WI38 (cell line): ENCODE results near the gene RPS6KA3.
A peak's percentile ranks its signal among the peaks of the same experiment; 100 is the strongest.
"Not testable (repeated sequence)": the region's sequence is repeated elsewhere in the genome, so short reads cannot be mapped to it uniquely, and the experiment has no call there.

ENCODE experiments used
- H3K4me3 ChIP-seq: 2 replicates; pipeline ENCODE4 v1.5.1; 2011; ENCODE audit warnings: low read depth, mild to moderate bottlenecking, control low read depth, low read length
- TF ChIP-seq, protein P1 (sequence below): IDR thresholded peaks from 2 replicates; pipeline ENCODE4 v1.5.1; 2012; ENCODE audit warnings: low read depth, mild to moderate bottlenecking, control low read depth, low read length

The RPS6KA3 gene

DNA sequence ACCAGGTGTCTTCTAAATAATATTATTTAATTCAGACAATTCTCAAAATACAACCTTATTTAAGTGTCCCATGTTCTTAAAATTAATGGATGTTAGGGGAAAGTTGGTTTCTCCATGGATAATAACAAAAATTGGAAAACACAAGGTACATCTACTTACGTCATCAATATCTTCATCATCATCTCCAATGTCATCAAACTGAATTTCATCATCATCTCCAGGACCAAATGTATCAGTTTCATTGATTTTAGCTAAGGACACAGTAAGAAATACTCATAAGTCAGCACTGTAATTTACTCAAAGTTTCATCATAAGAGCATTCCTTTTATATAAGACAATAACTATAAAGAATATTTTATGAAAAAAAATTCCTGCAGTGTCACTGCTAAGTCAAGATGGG, 136.4 kb downstream of the RPS6KA3 start:
- no peak overlapping the region for H3K4me3 ChIP-seq
- TF ChIP-seq, protein P1, sequence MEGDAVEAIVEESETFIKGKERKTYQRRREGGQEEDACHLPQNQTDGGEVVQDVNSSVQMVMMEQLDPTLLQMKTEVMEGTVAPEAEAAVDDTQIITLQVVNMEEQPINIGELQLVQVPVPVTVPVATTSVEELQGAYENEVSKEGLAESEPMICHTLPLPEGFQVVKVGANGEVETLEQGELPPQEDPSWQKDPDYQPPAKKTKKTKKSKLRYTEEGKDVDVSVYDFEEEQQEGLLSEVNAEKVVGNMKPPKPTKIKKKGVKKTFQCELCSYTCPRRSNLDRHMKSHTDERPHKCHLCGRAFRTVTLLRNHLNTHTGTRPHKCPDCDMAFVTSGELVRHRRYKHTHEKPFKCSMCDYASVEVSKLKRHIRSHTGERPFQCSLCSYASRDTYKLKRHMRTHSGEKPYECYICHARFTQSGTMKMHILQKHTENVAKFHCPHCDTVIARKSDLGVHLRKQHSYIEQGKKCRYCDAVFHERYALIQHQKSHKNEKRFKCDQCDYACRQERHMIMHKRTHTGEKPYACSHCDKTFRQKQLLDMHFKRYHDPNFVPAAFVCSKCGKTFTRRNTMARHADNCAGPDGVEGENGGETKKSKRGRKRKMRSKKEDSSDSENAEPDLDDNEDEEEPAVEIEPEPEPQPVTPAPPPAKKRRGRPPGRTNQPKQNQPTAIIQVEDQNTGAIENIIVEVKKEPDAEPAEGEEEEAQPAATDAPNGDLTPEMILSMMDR: no peak

DNA sequence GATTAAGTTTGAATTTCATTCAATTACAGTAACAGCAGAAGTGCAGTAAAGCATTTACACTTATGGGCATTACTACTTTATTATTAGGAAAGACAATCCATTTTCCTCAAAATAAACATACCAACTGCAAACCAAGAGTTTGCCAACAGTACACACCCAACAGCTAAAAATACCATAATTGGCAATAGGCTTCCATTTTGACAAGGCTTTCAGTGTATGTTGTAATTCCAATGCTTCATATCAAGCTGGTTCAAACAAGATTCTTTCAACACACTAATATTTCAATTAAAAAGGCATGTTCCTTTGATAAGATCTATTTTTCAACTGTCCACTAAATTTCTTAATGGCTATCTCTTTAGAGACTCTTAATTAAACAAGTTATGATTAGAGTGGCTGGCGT, 137.2 kb downstream of the RPS6KA3 start:
- TF ChIP-seq, protein P1: no peak
- no peak overlapping the region for H3K4me3 ChIP-seq

DNA sequence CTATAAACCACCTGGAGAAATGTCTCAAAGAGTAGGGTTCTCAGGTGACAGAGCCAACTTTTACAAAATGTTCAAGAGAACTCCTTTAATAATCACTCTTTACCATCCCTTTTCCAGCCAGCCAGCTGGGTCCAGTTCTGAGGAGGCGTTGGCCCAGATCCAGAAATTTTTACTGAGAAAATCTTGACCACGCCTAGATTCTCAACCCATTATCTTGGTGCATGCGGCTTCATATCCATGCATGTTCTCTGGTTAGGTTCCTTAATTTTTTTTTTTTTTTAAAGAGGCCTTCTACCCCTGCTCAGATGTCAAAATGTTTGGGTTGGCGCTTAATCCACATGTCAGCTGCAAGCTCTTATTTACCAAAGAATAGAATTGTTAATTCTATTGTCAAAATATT, 138.0 kb downstream of the RPS6KA3 start:
- TF ChIP-seq, protein P1: no peak
- H3K4me3 ChIP-seq: no peak overlapping the region

DNA sequence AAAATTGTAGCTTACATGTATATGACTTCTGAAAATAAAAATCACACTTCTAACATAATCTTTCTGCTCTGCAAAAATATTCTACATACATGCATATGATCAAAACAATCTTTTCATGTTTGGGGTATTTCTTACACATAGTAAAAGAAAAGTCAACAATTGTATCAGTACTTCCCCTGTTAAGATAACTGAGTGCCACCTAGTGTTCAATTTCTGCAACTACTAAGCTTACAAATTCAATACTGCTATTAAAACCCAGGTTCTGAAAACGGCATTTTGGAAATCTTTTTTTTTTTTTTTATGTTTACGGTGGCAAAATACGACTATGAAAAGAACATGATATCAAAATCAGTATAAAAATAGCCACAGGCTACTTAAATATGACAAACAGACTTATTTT, 139.3 kb downstream of the RPS6KA3 start:
- not testable (repeated sequence) for H3K4me3 ChIP-seq

DNA sequence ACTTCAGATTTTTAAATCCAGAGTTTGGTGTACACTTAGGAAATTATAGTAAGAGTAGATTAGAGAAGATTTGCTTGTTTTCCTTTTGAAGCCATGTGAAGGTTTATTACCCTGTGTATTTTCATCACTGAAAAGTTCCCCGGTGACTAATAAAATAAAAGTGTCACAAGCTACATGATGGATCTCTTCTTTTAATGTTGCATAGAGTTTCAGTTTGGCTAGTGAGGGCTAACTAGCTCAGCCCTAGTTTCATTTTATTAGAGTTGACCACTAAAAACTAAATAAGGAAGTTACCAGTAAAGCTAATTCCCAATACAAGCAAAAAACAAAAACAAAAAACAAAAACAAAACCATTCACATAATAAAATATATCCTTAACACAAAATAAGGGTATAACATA, 139.9 kb downstream of the RPS6KA3 start:
- H3K4me3 ChIP-seq: not testable (repeated sequence)

DNA sequence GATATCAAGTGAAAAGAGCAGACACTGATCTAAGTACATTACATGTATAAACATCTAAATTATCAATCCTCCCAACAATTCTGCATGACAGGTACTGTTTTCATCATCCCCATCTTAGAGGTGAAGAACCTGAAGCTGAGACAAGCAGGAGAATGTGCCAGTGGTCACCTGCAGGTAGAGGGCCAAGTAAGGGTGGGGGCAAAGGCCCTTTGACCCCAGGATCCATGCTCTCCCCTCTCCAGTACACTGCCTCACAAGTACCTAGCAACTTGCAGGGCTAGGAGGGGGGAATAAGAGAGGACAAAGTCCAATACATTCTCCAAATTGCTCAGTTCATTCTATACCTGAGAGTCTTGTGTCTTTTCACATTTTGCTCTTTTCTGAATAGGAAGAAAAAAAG, 141.7 kb downstream of the RPS6KA3 start:
- no peak overlapping the region for H3K4me3 ChIP-seq
- TF ChIP-seq, protein P1: no peak

DNA sequence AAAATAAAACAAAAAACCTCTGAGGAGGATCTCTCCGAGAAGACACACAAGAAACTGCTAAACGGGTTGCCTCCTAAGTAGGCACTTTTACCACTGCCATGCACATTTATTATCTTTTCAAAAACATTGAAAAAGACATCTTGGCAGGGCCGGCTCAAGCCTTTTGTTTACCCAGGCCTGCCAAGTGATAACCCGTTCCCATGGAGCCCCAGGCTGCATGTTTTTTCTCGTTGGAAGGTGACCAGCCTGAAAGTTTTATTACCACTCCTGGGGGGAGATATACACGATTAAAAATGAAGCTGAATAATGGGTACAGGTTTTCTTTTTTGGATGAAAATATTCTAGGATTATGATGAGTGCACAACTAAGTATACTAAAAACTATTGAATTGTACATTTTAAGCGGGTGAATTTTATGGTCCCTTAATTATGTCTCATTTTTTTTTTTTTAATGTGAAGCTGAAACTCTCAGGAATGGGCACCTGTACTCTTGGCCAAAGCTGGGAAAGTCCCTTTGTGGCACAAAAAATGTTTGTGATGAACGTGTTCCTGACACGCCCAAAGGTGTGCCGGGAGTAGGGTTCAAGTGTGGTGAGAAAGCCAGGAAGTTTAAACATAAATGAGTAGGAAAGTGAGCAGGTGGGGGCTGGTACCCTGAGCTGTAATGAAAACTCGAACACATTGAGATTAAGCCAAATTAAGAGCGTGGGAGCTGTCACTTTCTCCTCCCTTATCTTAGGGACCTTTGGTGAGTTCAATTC, 148.5 kb downstream of the RPS6KA3 start:
- TF ChIP-seq, protein P1: no peak

DNA sequence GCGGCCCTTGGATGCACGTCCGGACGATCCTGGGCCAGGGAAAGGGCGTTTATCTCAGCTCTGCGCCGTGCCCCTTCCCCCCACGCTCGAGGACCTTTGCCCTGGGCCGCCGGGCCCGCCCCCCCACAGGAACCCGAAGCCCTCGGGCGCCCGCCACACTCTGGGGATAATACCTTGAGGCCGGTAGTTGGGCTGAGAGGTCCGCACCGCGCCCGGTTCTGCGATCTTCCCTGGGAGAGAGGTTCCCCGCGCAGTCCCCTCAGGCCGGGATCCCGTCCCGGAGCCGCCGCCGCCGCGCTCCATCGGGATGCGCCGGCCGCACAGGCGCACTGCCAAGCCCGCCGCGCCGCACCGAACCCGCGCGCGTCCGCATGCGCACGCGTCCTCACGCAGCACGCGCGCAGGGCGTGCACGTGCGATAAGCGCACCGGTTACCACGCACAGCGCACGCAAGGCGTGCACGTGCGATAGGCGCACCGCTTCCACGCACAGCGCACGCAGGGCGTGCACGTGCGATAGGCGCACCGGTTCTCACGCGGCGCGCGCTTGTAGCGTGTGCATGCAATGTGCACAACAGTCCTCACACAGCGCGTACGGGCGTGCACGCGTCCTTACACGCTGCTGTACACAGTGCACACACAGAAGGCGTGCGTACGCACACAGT, 150.0 kb downstream of the RPS6KA3 start, which contains the start of gene MAP7D2:
TSS of gene MAP7D2 (minus strand) at position 331 of the 664 bp plus-strand sequence. CDS start at position 303, 28 bp downstream.
- TF ChIP-seq, protein P1: no peak
- H3K4me3 ChIP-seq: peak within 1 kb of the TSS; percentile 8

More for the DNA sequence above, 148.5 kb downstream of the RPS6KA3 start:
- H3K4me3 ChIP-seq: no peak overlapping the region
